H1 (cell line): ENCODE measurements around the gene TRIP13. TPM values are rescaled to one million over a fixed set of nuclear protein-coding genes. Genes with fewer than 3 reads are reported as not detected.
A peak's percentile ranks its signal among the peaks of the same experiment; 100 is the strongest.

Experiments
- CTCF ChIA-PET: fragments of 300-600 bp; sonication (Branson Sonifier 250); formaldehyde crosslinking; loops from one replicate; lab custom pipeline; 2021; ENCODE audit not compliant: partially characterized antibody; lab: Charles Lee
- POLR2A ChIA-PET: fragments of 300-600 bp; sonication (Branson Sonifier 250); formaldehyde crosslinking; loops from one replicate; lab custom pipeline; 2021; ENCODE audit warnings: inconsistent platforms; ENCODE audit not compliant: partially characterized antibody; lab: Charles Lee
- DNase-seq, 2 experiments: peaks; one replicate each; pipeline versions ENCODE4 v3.0.0 to v3.0.0-alpha.2; 2010 to 2022; ENCODE audit warnings: low spot score in 2 of 2, low read depth in 1 of 2, mixed read lengths in 1 of 2
- FAIRE-seq: peaks from 2 replicates; lab custom pipeline; 2011; peaks lifted over from hg19 to GRCh38; lab: Jason Lieb, UNC
- H2AFZ ChIP-seq: 2 replicates; pipeline ENCODE4 v1.8.1; 2012; ENCODE audit warnings: low read length, inconsistent platforms
- H2AK5ac ChIP-seq: 2 replicates; pipeline ENCODE4 v1.6.1; 2013; ENCODE audit warnings: low read depth, low read length
- H2BK120ac ChIP-seq: replicated peaks from 2 replicates; pipeline ENCODE3; 2013; ENCODE audit warnings: low read depth, low read length, inconsistent platforms
- H2BK12ac ChIP-seq: 2 replicates; pipeline ENCODE4 v1.6.1; 2013; ENCODE audit warnings: low read depth, low read length
- H2BK15ac ChIP-seq: 2 replicates; pipeline ENCODE4 v1.6.1; 2013; ENCODE audit warnings: low read length
- H2BK20ac ChIP-seq: 2 replicates; pipeline ENCODE4 v1.6.1; 2013; ENCODE audit warnings: low read length
- H2BK5ac ChIP-seq: 2 replicates; pipeline ENCODE4 v1.6.1; 2013; ENCODE audit warnings: low read depth, low read length
- H3K14ac ChIP-seq: 2 replicates; pipeline ENCODE4 v1.6.1; 2013; ENCODE audit warnings: inconsistent platforms; ENCODE audit not compliant: insufficient read length
- H3K18ac ChIP-seq: 2 replicates; pipeline ENCODE4 v1.6.1; 2013; ENCODE audit warnings: low read length; ENCODE audit errors: extremely low read depth
- H3K23ac ChIP-seq: 2 replicates; pipeline ENCODE4 v1.6.1; 2013; ENCODE audit warnings: inconsistent platforms; ENCODE audit not compliant: insufficient read length
- H3K23me2 ChIP-seq: 2 replicates; pipeline ENCODE4 v1.6.1; 2013; ENCODE audit warnings: low read depth, low read length
- H3K27ac ChIP-seq: 2 replicates; pipeline ENCODE4 v1.6.1; 2011; ENCODE audit warnings: low read depth, low read length, inconsistent platforms
- H3K27me3 ChIP-seq, 4 experiments: replicated peaks in 1 of 4; 1 replicate in 1 of 4; 2 replicates in 3 of 4; pipeline versions ENCODE4 v1.6.1 to v1.8.1; 2011 to 2013; ENCODE audit warnings: low read length in 3 of 4, mild to moderate bottlenecking in 3 of 4, inconsistent platforms in 2 of 4, mixed read lengths in 2 of 4, moderate library complexity in 1 of 4; ENCODE audit not compliant: control insufficient read depth in 3 of 4, insufficient read depth in 3 of 4; ENCODE audit errors: extremely low read depth in 1 of 4
- H3K36me3 ChIP-seq, 4 experiments: 2 replicates each; pipeline versions ENCODE4 v1.6.1 to v1.8.1; 2011 to 2013; ENCODE audit warnings: mild to moderate bottlenecking in 4 of 4, low read length in 3 of 4, moderate library complexity in 2 of 4, control low read depth in 1 of 4, inconsistent platforms in 1 of 4; ENCODE audit not compliant: insufficient read depth in 4 of 4, control insufficient read depth in 2 of 4
- H3K4ac ChIP-seq: replicated peaks from 2 replicates; pipeline ENCODE3; 2013; ENCODE audit warnings: low read length, low read depth, mixed read lengths, inconsistent platforms; ENCODE audit not compliant: insufficient read length
- H3K4me1 ChIP-seq, 4 experiments: replicated peaks in 1 of 4; 1 replicate in 1 of 4; 2 replicates in 3 of 4; pipeline versions ENCODE4 v1.6.1 to v1.8.1; 2011 to 2013; ENCODE audit warnings: low read length in 3 of 4, inconsistent platforms in 2 of 4, mixed read lengths in 1 of 4; ENCODE audit not compliant: insufficient read depth in 4 of 4, control insufficient read depth in 3 of 4
- H3K4me2 ChIP-seq, 2 experiments: 2 replicates each; pipeline versions ENCODE4 v1.6.1 to v1.8.1; 2011 to 2013; ENCODE audit warnings: low read depth in 2 of 2, low read length in 2 of 2, control low read depth in 1 of 2, inconsistent platforms in 1 of 2, mild to moderate bottlenecking in 1 of 2; ENCODE audit not compliant: insufficient read depth in 1 of 2
- H3K4me3 ChIP-seq, 4 experiments: fragments of 200-600, 300-600 bp in 1 of 4; sonication (generic), shearing (Covaris generic), sonication (Bioruptor Twin) in 1 of 4; 2 replicates each; pipeline versions ENCODE4 v1.5.1 to v1.8.1; 2011 to 2016; ENCODE audit warnings: low read length in 4 of 4, low read depth in 3 of 4, control low read depth in 2 of 4, inconsistent platforms in 2 of 4, mild to moderate bottlenecking in 2 of 4, mixed read lengths in 1 of 4, moderate library complexity in 1 of 4; ENCODE audit not compliant: insufficient read depth in 2 of 4; ENCODE audit errors: extremely low read depth in 1 of 4
- H3K56ac ChIP-seq: replicated peaks from 2 replicates; pipeline ENCODE3; 2013; ENCODE audit warnings: low read depth, mild to moderate bottlenecking, mixed read lengths, low read length, inconsistent platforms; ENCODE audit not compliant: insufficient read length
- H3K79me1 ChIP-seq: 2 replicates; pipeline ENCODE4 v1.6.1; 2013; ENCODE audit warnings: low read depth, low read length, control low read depth
- H3K79me2 ChIP-seq, 2 experiments: 2 replicates each; pipeline versions ENCODE4 v1.6.1 to v1.8.1; 2012 to 2013; ENCODE audit warnings: low read length in 2 of 2, mild to moderate bottlenecking in 2 of 2, inconsistent platforms in 1 of 2; ENCODE audit not compliant: insufficient read depth in 2 of 2, control insufficient read depth in 1 of 2
- H3K9ac ChIP-seq, 4 experiments: replicated peaks in 1 of 4; 1 replicate in 1 of 4; 2 replicates in 3 of 4; pipeline versions ENCODE4 v1.6.1 to v1.8.1; 2011 to 2013; ENCODE audit warnings: low read depth in 3 of 4, low read length in 3 of 4, control low read depth in 2 of 4, mild to moderate bottlenecking in 2 of 4, moderate library complexity in 2 of 4, inconsistent platforms in 1 of 4; ENCODE audit errors: extremely low read depth in 1 of 4
- H3K9me3 ChIP-seq, 2 experiments: 2 replicates each; pipeline versions ENCODE4 v1.6.1 to v1.8.1; 2012 to 2013; ENCODE audit warnings: mild to moderate bottlenecking in 2 of 2, moderate library complexity in 2 of 2, control low read depth in 1 of 2, inconsistent platforms in 1 of 2, low read depth in 1 of 2, low read length in 1 of 2, mixed read lengths in 1 of 2; ENCODE audit not compliant: insufficient read depth in 2 of 2
- H4K20me1 ChIP-seq, 2 experiments: replicated peaks in 1 of 2; 2 replicates each; pipeline versions ENCODE3 to v1.8.1; 2011 to 2013; ENCODE audit warnings: inconsistent platforms in 2 of 2, low read length in 2 of 2, mild to moderate bottlenecking in 1 of 2; ENCODE audit not compliant: insufficient read depth in 2 of 2, control insufficient read depth in 1 of 2
- H4K5ac ChIP-seq: 2 replicates; pipeline ENCODE4 v1.6.1; 2013; ENCODE audit warnings: low read length, low read depth, mixed read lengths, inconsistent platforms; ENCODE audit not compliant: insufficient read length
- H4K8ac ChIP-seq: 2 replicates; pipeline ENCODE4 v1.8.0; 2013; ENCODE audit warnings: mild to moderate bottlenecking, moderate library complexity, low read length, inconsistent platforms; ENCODE audit not compliant: insufficient read depth; ENCODE audit errors: extremely low read depth
- H4K91ac ChIP-seq: replicated peaks from 2 replicates; pipeline ENCODE3; 2013; ENCODE audit warnings: low read length, mixed read lengths, inconsistent platforms; ENCODE audit not compliant: insufficient read length
- CHD2 ChIP-seq: IDR thresholded peaks from 2 replicates; pipeline ENCODE4 v1.6.1; 2012; ENCODE audit warnings: low read length, improper control_type of control experiment
- SAP30 ChIP-seq: fragments of 300-600 bp; sonication (generic); IDR thresholded peaks from 2 replicates; pipeline ENCODE4 v1.7.1; 2012; ENCODE audit warnings: low read length, moderate library complexity, mild to moderate bottlenecking, inconsistent platforms; ENCODE audit not compliant: insufficient read depth, insufficient replicate concordance
- SIN3A ChIP-seq, 2 experiments: IDR thresholded peaks in 1 of 2; conservative IDR thresholded peaks in 1 of 2; 2 replicates each; pipeline ENCODE4 v1.6.1; 2011 to 2012; ENCODE audit warnings: low read length in 2 of 2, improper control_type of control experiment in 1 of 2, low read depth in 1 of 2, mild to moderate bottlenecking in 1 of 2
- TEAD4 ChIP-seq: IDR thresholded peaks from 2 replicates; pipeline ENCODE4 v1.6.1; 2012; ENCODE audit warnings: low read depth, low read length, inconsistent platforms, mixed read lengths
- WGBS, 2 experiments: shearing (Covaris generic) in 1 of 2; methylation state at CpG; one replicate each; pipeline versions ENCODE4 v1.1.6 to v1.1.7; 2013 to 2015; ENCODE audit warnings: low lambda C conversion rate in 2 of 2, mixed read lengths in 2 of 2, inconsistent platforms in 1 of 2, low coverage in 1 of 2, missing lambda C conversion rate in 1 of 2; ENCODE audit not compliant: insufficient replicate concordance in 2 of 2, insufficient coverage in 1 of 2, insufficient read length in 1 of 2; ENCODE audit errors: extremely low coverage in 1 of 2, missing lambda C conversion rate in 1 of 2; 5-methylcytosine and 5-hydroxymethylcytosine counted together
- polyA plus RNA-seq, 7 experiments: library from polyadenylated mRNA; depleted of rRNA in 3 of 7; stranded (reverse) in 5 of 7; unstranded in 2 of 7; fragments of >200 nt in 5 of 7; fragments of 200-250 nt in 2 of 7; gene quantifications; 1 replicate in 5 of 7; 2 replicates in 1 of 7; 4 replicates in 1 of 7; pipeline versions ENCODE4 v1.2.1 to v1.2.3, GENCODE V29; 2011 to 2013; ENCODE audit warnings: missing spikeins in 2 of 7, mixed read lengths in 2 of 7
- total RNA-seq: library from RNA; stranded (reverse); fragmentation: NEBNext Ultra II Directional; extraction: Animal tissue kit (Norgen Biotek cat#: 25700); gene quantifications from 2 replicates; pipeline ENCODE4 v1.2.1, GENCODE V29; 2021

The TRIP13 gene
- total and polyA plus RNA-seq, 2 of the 8 experiments (the other 6 are each of a cell fraction or from before 2014, with no cell fraction given): 20.0 to 39.2 TPM

- Histone ChIP-seq H2AFZ (no peak overlapping the region), H4K5ac (peak overlapping the region; percentile 77), H3K23me2 (peaks cover 11% of the 10 kb centered on the region), H3K9ac (peak overlapping the region; percentile 75 to 88 (median 86)), H2AK5ac (peak overlapping the region; percentile 94; the same call in 1 of the 2 replicates), H2BK12ac (0 out of 2 replicates have a peak overlapping the region, but pooled peaks have one; percentile 30), H3K79me2 (peaks cover 14 to 73% of the 10 kb centered on the region in 2 experiments), H4K20me1 (peaks cover 8 to 10% of the 10 kb centered on the region in 2 experiments), H3K4me2 (peak overlapping the region; percentile 94 to 100), H3K27ac (peak overlapping the region; percentile 92), H3K4ac (peak overlapping the region; percentile 60), H3K27me3 (no peaks in the 10 kb centered on the region), H3K79me1 (peaks cover 16% of the 10 kb centered on the region), H2BK15ac (no peak overlapping the region), H3K4me3 (peak overlapping the region; percentile 86 to 95 (median 90)), H2BK120ac (no peak overlapping the region), H3K18ac (peak overlapping the region; percentile 41; the same call in 1 of the 2 replicates), H3K9me3 (no peaks in the 10 kb centered on the region), H3K4me1 (peaks cover 0 to 13% (median 7%) of the 10 kb centered on the region in 4 experiments; a peak in 6 of 7 replicates), H4K8ac (peak overlapping the region; percentile 90), H2BK20ac (no peak overlapping the region), H3K23ac (no peak overlapping the region), H3K56ac (peak overlapping the region; percentile 43), H2BK5ac (peak overlapping the region; percentile 75; the same call in 1 of the 2 replicates), H4K91ac (peak overlapping the region; percentile 81), H3K36me3 (peaks cover 25 to 64% (median 53%) of the 10 kb centered on the region in 4 experiments), H3K14ac (no peak overlapping the region)
- DNase-seq (no peak), FAIRE-seq (no peak)
- WGBS, 2 experiments: 27% methylated on average over 21 of the region's 25 CpGs; no CpG with 5 or more reads in 1 of the 2 experiments
- ChIA-PET CTCF (interaction anchor here (0.6 to 6.9 kb wide), 5 partner anchors 10 to 222 kb away, joined by 3 to 38 read pairs (median 3); no protein-coding TSS in a partner anchor), POLR2A (interaction anchor here (1.0 to 8.8 kb wide), 9 partner anchors 8 to 162 kb away, joined by 3 to 46 read pairs (median 4); no protein-coding TSS in a partner anchor)
- 0 out of 4 replicates have a peak, but pooled peaks of 1 of the 2 experiments have one; percentile 2 for TF ChIP-seq SIN3A (conservative IDR thresholded peaks at IDR 0.05 in 1 of 2, IDR thresholded peaks at IDR 0.05 in 1 of 2; ENCODE audit: low read depth in 1 of 2, low read length in 2 of 2)
- peak; percentile 65 for TF ChIP-seq SAP30
- no peak for TF ChIP-seq CHD2
- no peak for TF ChIP-seq TEAD4
These were observed 769 bp upstream of the TRIP13 start for GRCh38 chr5:891837-892393.
